Stimulated activated CD4-positive, alpha-beta T cell treated with anti-CD3 and anti-CD28 coated beads, TNF-alpha, amount 100 ng/mL, for 24 hours (primary cell): ENCODE data around the gene TTC23.
A peak's percentile ranks its signal among the peaks of the same experiment; 100 is the strongest.

ENCODE experiments used
- DNase-seq, 3 experiments: peaks; one replicate each; pipeline ENCODE4 v3.0.0-alpha.2; 2020; ENCODE audit warnings: low read depth in 3 of 3

The TTC23 gene

GRCh38 chr15:99249270-99249841, at the start of gene TTC23:
TTC23 (minus strand) TSS chr15:99249581; CDS start chr15:99228712, 20,869 bp downstream.
- DNase-seq: no peak

GRCh38 chr15:99296386-99296785, 47.0 kb upstream of the TTC23 start:
- DNase-seq: no peak

- DNase-seq: no peak
These were observed 46.5 kb upstream of the TTC23 start for GRCh38 chr15:99295840-99296239.

- no peak for DNase-seq
These were observed 42.3 kb upstream of the TTC23 start for GRCh38 chr15:99291643-99292042.

- DNase-seq: no peak
These were observed 34.3 kb upstream of the TTC23 start for GRCh38 chr15:99283717-99284116.

- no peak for DNase-seq
These were observed 33.2 kb upstream of the TTC23 start for GRCh38 chr15:99282586-99282985.

- no peak for DNase-seq
These were observed 32.7 kb upstream of the TTC23 start for GRCh38 chr15:99282121-99282520.

- DNase-seq: peak in 1 of 3 experiments; percentile 17
These were observed 30.4 kb upstream of the TTC23 start for GRCh38 chr15:99279827-99280226.

- no peak for DNase-seq
These were observed 29.9 kb upstream of the TTC23 start for GRCh38 chr15:99279290-99279689.

- DNase-seq: no peak
These were observed 26.2 kb upstream of the TTC23 start for GRCh38 chr15:99275525-99276128.

GRCh38 chr15:99275061-99275460, 25.7 kb upstream of the TTC23 start:
- DNase-seq: no peak

GRCh38 chr15:99273801-99274200, 24.4 kb upstream of the TTC23 start:
- DNase-seq: no peak

GRCh38 chr15:99268431-99268830, 19.1 kb upstream of the TTC23 start:
- no peak for DNase-seq

- no peak for DNase-seq
These were observed 18.6 kb upstream of the TTC23 start for GRCh38 chr15:99267957-99268356.

GRCh38 chr15:99265541-99266070, 16.2 kb upstream of the TTC23 start:
- DNase-seq: no peak

- DNase-seq: no peak
These were observed 14.7 kb upstream of the TTC23 start for GRCh38 chr15:99264125-99264524.

- no peak for DNase-seq
These were observed 7.8 kb upstream of the TTC23 start for GRCh38 chr15:99257107-99257750.

GRCh38 chr15:99253381-99254090, 4.2 kb upstream of the TTC23 start:
- DNase-seq: no peak

- no peak for DNase-seq
These were observed 2.9 kb upstream of the TTC23 start for GRCh38 chr15:99252326-99252725.

- peak; percentile 88 to 96 (median 93) for DNase-seq
These were observed 1.8 kb upstream of the TTC23 start, which contains the start of gene LRRC28 for GRCh38 chr15:99250857-99251841. LRRC28 (plus strand) TSS chr15:99251481; CDS start chr15:99255958, 4,477 bp downstream.

- DNase-seq: no peak
These were observed 1.1 kb upstream of the TTC23 start for GRCh38 chr15:99250494-99250856.
